Left renal cortex interstitium (tissue), 4 donors: ENCODE data around the gene CACNA1G. TPM values are rescaled to one million over a fixed set of nuclear protein-coding genes. Genes with fewer than 3 reads are reported as not detected.

Source experiments
- DNase-seq, 4 donors: peaks; one replicate each; pipeline ENCODE4 v3.0.0-alpha.2; 2013; ENCODE audit warnings: low read depth in 4 of 4, low spot score in 2 of 4, missing footprints in 1 of 4
- polyA plus RNA-seq, 4 donors: library from polyadenylated mRNA; unstranded; fragments of 120-200 nt; gene quantifications; one replicate each; pipeline ENCODE4 v1.2.1, GENCODE V29; 2013; ENCODE audit not compliant: insufficient read length in 4 of 4

CACNA1G gene
- polyA plus RNA-seq, 4 donors, result 7.6 to 10.4 (median 8.1) TPM

- DNase-seq, result no peak
Measured at GRCh38 chr17:50607522-50608175, 47.1 kb downstream of the CACNA1G start.

- DNase-seq, result no peak
Measured at GRCh38 chr17:50608700-50609379, 48.3 kb downstream of the CACNA1G start.

- no peak for DNase-seq
Measured at GRCh38 chr17:50609380-50610074, 49.0 kb downstream of the CACNA1G start.

GRCh38 chr17:50611634-50612033, 51.1 kb downstream of the CACNA1G start:
- DNase-seq, result no peak

GRCh38 chr17:50612281-50612680, 51.8 kb downstream of the CACNA1G start:
- DNase-seq, result no peak

- no peak for DNase-seq
Measured at GRCh38 chr17:50613007-50613992, 52.8 kb downstream of the CACNA1G start.

- DNase-seq, result no peak
Measured at GRCh38 chr17:50614471-50615051, 54.0 kb downstream of the CACNA1G start.

- DNase-seq, result no peak
Measured at GRCh38 chr17:50615828-50616227, 55.3 kb downstream of the CACNA1G start.

GRCh38 chr17:50618300-50618699, 57.8 kb downstream of the CACNA1G start:
- DNase-seq, result no peak

GRCh38 chr17:50618941-50619340, 58.4 kb downstream of the CACNA1G start:
- DNase-seq, result no peak

GRCh38 chr17:50619489-50619888, 59.0 kb downstream of the CACNA1G start:
- no peak for DNase-seq

- DNase-seq, result no peak
Measured at GRCh38 chr17:50620237-50620636, 59.7 kb downstream of the CACNA1G start.

GRCh38 chr17:50620858-50621257, 60.3 kb downstream of the CACNA1G start:
- DNase-seq, result no peak

- DNase-seq, result no peak
Measured at GRCh38 chr17:50621574-50622031, 61.1 kb downstream of the CACNA1G start.

- DNase-seq, result no peak
Measured at GRCh38 chr17:50624321-50624934, 63.9 kb downstream of the CACNA1G start.

GRCh38 chr17:50625032-50625871, 64.7 kb downstream of the CACNA1G start:
- DNase-seq, result no peak

- DNase-seq, result peak in 1 of 4 donors; percentile 60
Measured at GRCh38 chr17:50626037-50626574, 65.6 kb downstream of the CACNA1G start.

GRCh38 chr17:50627036-50627781, 66.7 kb downstream of the CACNA1G start:
- DNase-seq, result no peak
